ENCODE measurements around the gene ZNF555.

- no peak for TF ChIP-seq SNAI2 (CRISPR knock-in tag; IDR thresholded peaks at IDR 0.05)
- no peak for TF ChIP-seq CREB5 (CRISPR knock-in tag; IDR thresholded peaks at IDR 0.05; ENCODE audit: low read depth)
- no peak for TF ChIP-seq PATZ1 (CRISPR knock-in tag; IDR thresholded peaks at IDR 0.05; ENCODE audit: borderline replicate concordance)
- TF ChIP-seq PPARA (CRISPR knock-in tag; IDR thresholded peaks at IDR 0.05; ENCODE audit: borderline replicate concordance) = no peak
- no peak for TF ChIP-seq GLIS3 (CRISPR knock-in tag; IDR thresholded peaks at IDR 0.05)
- TF ChIP-seq ZNF70 (CRISPR knock-in tag; IDR thresholded peaks at IDR 0.05) = no peak
- no peak for TF ChIP-seq BACH2 (CRISPR knock-in tag; IDR thresholded peaks at IDR 0.05; ENCODE audit: borderline replicate concordance)
- TF ChIP-seq OSR1 (CRISPR knock-in tag; IDR thresholded peaks at IDR 0.05) = no peak
These were observed 25.3 kb downstream of the ZNF555 start for GRCh38 chr19:2866495-2867024.
